Ishikawa (cell line): ENCODE data around the gene SEC16A.

Experiments
- CREB1 ChIP-seq: IDR thresholded peaks from 2 replicates; pipeline ENCODE4 v1.6.1; 2012; ENCODE audit warnings: low read depth
- EGR1 ChIP-seq: IDR thresholded peaks from 2 replicates; pipeline ENCODE4 v1.6.1; 2012
- EP300 ChIP-seq: IDR thresholded peaks from 2 replicates; pipeline ENCODE4 v1.6.1; 2012; ENCODE audit warnings: borderline replicate concordance
- MAX ChIP-seq: IDR thresholded peaks from 2 replicates; pipeline ENCODE4 v1.6.1; 2012
- NFIC ChIP-seq: IDR thresholded peaks from 2 replicates; pipeline ENCODE4 v1.6.1; 2012
- RAD21 ChIP-seq: IDR thresholded peaks from 2 replicates; pipeline ENCODE4 v1.6.1; 2012; ENCODE audit warnings: low read depth
- TCF12 ChIP-seq: IDR thresholded peaks from 2 replicates; pipeline ENCODE4 v1.6.1; 2012; ENCODE audit warnings: low read depth
- TEAD4 ChIP-seq: IDR thresholded peaks from 2 replicates; pipeline ENCODE4 v1.6.1; 2012
- YY1 ChIP-seq: IDR thresholded peaks from 2 replicates; pipeline ENCODE4 v1.6.1; 2012; ENCODE audit warnings: low read depth
- TF ChIP-seq, protein P1 (sequence below): IDR thresholded peaks from 2 replicates; pipeline ENCODE4 v1.6.1; 2012
- TF ChIP-seq, protein P2 (sequence below): IDR thresholded peaks from 2 replicates; pipeline ENCODE4 v1.6.1; 2012; ENCODE audit warnings: low read depth, mild to moderate bottlenecking

- TF ChIP-seq TEAD4 = no peak
- no peak for TF ChIP-seq EGR1
- no peak for TF ChIP-seq YY1
- no peak for TF ChIP-seq NFIC
- no peak for TF ChIP-seq MAX
- TF ChIP-seq, protein P1, sequence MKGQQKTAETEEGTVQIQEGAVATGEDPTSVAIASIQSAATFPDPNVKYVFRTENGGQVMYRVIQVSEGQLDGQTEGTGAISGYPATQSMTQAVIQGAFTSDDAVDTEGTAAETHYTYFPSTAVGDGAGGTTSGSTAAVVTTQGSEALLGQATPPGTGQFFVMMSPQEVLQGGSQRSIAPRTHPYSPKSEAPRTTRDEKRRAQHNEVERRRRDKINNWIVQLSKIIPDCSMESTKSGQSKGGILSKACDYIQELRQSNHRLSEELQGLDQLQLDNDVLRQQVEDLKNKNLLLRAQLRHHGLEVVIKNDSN = no peak
- TF ChIP-seq RAD21 = no peak
- TF ChIP-seq, protein P2, sequence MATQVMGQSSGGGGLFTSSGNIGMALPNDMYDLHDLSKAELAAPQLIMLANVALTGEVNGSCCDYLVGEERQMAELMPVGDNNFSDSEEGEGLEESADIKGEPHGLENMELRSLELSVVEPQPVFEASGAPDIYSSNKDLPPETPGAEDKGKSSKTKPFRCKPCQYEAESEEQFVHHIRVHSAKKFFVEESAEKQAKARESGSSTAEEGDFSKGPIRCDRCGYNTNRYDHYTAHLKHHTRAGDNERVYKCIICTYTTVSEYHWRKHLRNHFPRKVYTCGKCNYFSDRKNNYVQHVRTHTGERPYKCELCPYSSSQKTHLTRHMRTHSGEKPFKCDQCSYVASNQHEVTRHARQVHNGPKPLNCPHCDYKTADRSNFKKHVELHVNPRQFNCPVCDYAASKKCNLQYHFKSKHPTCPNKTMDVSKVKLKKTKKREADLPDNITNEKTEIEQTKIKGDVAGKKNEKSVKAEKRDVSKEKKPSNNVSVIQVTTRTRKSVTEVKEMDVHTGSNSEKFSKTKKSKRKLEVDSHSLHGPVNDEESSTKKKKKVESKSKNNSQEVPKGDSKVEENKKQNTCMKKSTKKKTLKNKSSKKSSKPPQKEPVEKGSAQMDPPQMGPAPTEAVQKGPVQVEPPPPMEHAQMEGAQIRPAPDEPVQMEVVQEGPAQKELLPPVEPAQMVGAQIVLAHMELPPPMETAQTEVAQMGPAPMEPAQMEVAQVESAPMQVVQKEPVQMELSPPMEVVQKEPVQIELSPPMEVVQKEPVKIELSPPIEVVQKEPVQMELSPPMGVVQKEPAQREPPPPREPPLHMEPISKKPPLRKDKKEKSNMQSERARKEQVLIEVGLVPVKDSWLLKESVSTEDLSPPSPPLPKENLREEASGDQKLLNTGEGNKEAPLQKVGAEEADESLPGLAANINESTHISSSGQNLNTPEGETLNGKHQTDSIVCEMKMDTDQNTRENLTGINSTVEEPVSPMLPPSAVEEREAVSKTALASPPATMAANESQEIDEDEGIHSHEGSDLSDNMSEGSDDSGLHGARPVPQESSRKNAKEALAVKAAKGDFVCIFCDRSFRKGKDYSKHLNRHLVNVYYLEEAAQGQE = no peak
- no peak for TF ChIP-seq TCF12
- no peak for TF ChIP-seq EP300
- no peak for TF ChIP-seq CREB1
Measured at GRCh38 chr9:136517012-136517743, 34.3 kb upstream of the SEC16A start.
